HG02870 (cell line): Measurements from ENCODE around the gene MRPL47.

Experiments
- ATAC-seq: cut with Tn5 transposase; IDR thresholded peaks from one replicate; pipeline ENCODE4 v1.9.1; 2021; ENCODE audit warnings: mild to moderate bottlenecking, moderate library complexity; ENCODE audit not compliant: unreplicated experiment

The MRPL47 gene

DNA sequence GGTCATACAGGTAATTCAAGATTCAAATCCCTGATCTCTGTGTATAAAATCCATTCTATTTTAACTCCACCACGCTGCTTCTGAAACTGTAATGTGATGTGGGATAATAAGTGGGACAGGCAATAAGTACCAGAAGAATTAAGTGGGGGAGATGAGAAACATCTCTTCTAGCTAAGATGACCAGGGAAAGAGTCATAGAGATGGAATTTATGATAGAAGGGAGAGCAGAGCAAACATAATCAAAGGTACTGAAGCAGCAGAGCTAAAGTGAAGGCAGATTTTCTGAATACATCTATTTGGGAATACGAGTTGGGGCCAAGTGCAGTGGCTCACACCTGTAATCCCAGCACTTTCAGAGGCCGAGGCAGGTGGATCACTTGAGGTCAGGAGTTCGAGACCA lies 4.9 kb downstream of the MRPL47 start:
- ATAC-seq: no peak

DNA sequence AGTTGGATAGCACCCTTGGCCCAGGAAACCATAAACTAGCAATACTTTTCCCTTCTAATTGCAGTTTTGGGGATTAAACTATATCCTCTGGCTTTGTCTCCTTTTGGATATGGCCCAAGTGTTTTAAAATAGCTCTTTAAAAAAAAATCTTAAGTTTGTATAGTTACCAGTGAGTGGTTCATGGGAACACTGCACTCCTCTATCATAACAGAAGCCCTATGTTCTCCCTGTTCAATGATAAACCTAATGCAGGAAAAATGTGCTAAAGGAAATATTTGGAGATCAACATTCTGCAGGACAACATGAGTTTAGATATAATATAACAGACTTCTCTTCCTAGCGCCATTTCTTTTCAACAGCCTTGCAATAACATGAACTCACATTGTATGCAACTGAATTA lies 13.1 kb downstream of the MRPL47 start:
- no peak for ATAC-seq

DNA sequence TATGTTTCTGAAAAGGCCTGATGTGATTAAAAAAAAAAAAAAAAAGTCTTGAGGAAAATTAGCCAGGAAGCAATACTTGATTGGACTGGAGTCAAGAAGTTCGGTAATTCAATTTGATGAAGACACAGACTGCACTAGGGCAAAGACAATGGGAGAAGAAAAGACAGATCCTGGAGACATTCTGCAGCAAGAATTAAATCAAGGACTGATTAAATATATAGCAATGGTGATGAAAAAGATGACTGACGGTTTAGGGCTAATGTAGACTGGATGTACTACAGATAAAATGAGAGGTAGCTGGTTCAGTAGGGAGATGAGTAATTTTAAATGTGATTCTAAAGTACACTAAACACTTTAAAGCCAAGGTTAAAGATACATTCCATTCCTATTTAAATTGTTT lies 13.8 kb downstream of the MRPL47 start:
- ATAC-seq: no peak

DNA sequence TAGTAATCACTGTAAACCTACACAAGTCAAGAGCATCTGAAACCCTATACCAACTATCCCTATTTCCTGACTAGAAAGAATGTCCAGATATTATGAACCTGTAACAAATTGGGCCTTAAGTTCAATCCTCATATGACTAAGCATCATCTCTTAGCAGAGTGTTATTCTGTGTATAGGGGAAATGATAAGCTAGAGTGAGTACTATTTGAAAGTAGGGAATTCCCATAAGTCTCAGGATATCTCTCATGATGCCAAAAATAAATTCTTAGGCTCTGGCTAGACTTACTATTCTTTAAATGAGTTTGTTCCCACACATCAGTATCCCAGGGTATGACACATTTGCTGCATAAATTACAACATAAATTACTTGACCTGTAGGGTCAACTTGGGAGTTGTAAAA lies 15.3 kb downstream of the MRPL47 start:
- peak; percentile 85 for ATAC-seq

DNA sequence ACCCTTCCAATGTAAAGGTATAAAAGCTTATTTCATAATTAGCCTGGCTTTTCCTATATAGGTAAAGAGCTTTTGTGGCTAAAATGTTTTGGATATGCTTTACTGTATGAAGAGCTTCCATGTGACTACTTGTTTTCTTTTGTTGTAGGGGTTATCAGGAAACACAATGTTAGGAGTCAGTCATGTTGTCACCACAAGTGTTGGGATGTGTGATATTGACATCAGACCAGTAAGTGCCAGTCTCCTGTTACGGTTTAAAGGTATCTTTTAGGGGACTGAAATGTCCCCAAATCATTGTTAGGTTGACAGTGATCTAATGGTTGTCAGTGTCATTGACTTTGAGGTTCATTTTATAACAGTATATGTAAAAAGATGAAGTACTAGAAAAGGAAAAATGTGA lies 23.4 kb downstream of the MRPL47 start:
- no peak for ATAC-seq

DNA sequence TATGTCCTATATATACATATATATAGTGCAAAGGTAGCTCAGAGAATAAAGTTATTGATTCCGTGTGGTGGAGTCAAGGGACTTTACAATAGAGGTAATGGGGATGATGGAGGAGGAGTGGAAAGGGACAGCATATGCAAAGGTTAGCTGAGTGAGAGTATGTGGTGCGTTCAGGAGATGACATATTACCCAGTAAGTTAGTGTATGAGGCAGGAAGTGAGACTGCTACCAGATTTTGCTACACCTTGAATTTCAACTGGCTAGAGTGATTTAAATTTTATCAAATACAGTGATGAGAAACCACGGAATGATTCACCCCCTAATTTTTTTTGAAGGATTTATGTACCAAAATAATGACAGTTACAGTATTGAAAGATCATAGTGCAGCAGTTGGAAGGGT lies 38.9 kb downstream of the MRPL47 start:
- ATAC-seq: no peak

DNA sequence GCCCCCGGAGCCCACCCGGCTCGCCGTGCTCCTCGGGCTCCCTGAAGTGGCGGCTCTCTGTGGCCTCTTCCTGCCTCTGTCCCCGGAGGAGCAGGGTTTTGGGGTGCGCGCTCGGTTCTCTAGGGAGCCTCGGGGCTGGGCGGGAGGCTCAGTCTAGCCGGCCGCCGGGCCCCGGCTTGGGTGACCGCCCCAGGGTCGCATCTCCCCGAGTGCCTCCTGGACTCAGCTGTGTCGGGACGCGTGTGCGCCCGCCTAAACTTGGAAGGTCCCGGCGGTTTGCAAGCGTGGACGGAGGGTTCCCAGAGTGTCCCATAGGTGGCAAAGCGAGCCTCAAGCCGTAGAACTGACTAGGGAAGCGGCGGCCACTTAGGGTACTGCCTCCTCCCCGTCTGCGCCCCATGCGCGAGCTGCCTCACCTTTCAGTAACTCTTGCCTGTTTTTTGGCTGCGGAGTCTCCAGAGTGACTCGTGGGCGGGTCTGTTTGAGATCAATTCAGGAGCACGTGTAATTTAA lies 41.1 kb downstream of the MRPL47 start:
- peak; percentile 43 for ATAC-seq

DNA sequence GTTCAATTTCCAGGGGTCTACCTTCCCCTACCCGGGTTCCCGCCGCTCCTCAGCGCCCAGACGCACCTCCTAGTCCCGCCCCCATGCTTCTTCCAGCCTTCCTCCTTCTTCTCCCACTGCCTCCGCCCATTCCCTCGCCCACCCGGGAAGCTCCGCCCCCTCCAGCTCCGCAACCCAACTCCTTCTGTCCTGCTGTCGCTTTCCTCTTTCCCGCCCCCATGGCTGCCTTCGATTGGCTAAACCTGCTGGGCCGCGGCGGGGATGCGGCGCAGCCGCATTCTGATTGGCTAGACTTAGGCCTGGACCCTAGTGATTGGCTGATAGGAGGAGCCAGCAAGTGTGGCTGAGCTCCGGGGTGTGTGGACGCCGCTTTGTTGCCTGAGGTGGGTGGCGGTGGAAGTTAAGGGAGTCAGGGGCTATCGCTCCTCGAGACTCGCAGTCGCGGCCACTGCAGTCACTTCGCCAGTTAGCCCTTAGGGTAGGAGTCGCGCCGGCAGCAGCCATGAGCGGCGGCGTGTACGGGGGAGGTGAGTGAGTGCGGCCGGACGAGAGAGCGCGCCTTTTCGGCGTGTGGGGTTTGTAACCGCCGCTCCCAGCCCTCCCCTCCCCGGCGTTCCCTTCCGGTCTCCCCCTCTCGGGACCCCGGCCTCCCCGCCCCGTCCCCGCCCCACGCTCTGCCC lies 41.7 kb downstream of the MRPL47 start, which contains the start of gene ACTL6A:
ACTL6A (plus strand) TSS at position 336 of the 680 bp plus-strand sequence; CDS start at position 503, 167 bp downstream.
- peak; percentile 94 for ATAC-seq

DNA sequence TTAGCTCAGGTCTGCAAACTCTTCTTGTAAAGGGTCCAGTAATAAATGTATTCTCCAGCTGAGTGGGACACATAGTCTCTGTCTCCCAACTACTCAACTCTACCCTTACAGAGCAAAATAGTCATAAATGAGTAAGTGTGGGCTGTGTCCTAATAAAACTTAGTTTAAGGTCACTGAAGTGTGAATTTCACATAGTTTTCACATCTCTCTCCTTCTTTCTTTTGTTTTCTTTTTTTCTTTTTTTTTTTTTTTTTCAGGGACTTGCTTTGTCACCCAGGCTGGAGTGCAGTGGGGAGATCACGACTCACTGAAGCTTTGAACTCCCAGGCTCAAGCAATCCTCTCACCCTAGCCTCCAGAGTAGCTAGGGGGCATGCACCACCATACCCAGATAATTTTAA lies 43.6 kb downstream of the MRPL47 start:
- no peak for ATAC-seq

DNA sequence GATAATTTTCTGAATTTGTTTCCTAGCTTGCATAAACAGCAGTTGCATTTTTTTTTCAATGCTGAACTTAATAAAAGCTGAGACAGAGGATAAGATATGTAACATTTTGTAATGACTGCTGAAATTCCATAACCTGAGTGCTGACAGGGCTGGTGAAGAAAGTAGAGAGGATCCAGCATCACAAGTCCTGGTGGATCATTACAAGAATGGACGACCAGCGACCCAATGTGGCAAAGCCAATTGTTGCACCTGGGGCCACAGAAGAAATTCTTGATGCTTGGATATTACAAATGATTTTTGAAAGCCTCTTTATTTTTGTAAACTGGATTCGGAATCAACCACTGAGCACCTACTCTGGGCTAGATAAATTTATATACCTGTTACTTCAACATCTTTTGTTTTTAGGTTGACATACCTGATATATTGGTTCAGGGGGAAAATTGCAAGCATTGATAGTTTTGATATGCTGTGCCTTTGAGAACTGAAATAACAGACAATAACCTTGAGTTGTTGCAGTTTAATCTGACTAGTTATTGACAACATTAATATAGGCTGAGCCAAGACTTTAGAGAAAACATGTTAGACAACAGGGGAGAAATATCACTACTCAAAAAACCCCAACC lies 45.6 kb downstream of the MRPL47 start:
- ATAC-seq: no peak

DNA sequence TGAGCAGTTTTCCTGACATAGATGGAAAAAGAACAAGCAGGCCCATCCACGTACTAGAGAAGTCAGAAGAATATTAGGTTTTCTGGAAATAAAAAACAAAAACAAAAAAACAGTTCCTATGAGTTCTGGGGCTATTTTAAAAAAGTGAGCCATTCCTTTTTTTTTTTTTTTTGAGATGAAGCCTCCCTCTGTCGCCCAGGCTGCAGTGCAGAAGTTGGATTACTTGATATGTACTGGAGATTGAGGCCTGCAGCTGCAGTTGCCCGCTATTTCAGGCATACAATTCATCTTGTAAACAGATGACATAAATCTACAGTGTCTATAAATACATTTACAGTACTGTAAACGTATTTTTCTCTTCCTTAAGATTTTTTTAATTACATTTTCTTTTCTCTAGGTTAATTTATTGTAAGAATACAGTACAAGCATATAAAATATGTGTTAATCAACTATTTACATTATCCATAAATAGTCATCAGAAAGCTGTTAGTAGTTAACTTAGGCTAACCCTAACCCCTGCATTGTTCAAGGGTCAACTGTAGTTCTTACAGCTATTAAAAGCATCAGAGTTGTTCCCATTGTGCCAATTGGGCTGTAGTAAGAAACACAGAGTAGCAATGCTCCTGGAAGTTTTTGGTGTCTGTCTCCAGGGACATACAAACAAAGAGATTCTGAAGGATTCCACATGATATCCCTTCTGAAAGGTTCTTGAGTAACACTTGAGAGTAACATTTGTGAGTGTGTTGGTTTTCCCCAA lies 52.9 kb downstream of the MRPL47 start:
- ATAC-seq: no peak

DNA sequence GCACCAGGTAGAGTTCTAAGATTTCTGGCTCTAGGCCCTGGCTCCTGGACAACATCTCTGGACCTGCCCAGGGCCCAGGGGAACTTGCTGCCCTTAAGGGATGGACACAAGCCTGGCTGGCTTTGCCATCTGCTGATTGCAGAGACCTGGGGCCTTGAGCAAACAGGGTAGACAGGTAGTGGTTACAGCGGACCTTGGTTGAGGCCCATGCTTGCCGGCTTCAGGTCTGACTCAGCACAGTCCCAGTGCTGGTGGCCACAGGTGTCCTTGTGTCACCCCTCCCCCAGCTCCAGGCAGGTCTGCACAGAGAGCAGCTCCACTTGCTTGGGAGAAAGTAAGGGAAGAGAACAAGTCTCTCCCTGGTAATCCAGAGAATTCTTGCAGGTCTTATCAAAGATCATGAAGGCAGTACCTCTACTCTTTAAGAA lies 57.6 kb downstream of the MRPL47 start:
- ATAC-seq: no peak

DNA sequence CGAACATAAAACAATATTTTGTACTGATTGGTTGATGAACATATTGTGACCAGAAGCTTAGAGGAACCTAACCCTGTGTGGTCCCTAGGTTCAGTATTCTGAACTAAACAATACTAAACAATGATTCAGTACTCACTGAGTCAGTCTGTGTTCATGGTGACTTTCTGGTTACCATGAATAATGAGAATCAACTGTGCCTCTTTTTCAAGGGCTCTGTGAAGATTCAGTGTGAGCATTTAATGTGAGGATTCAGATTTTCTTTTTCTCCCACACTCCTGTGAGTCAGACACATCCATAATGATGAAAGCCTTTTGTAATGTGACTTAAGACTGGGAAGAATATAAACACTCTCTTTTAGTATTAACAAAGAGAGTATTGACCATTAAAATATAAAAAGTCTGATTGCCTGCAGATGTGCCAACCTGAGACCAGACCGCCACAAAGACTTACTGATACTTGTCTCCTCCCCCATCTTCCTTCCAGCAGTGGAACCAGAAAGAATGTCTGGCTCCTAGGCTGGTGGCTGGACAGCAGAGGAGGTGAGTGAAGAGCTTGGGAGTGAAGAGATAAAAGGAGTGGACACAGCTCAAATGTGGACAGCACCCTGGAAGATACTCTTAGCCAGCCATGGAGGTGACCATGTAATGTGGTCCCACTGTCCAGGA lies 59.3 kb downstream of the MRPL47 start:
- no peak for ATAC-seq

DNA sequence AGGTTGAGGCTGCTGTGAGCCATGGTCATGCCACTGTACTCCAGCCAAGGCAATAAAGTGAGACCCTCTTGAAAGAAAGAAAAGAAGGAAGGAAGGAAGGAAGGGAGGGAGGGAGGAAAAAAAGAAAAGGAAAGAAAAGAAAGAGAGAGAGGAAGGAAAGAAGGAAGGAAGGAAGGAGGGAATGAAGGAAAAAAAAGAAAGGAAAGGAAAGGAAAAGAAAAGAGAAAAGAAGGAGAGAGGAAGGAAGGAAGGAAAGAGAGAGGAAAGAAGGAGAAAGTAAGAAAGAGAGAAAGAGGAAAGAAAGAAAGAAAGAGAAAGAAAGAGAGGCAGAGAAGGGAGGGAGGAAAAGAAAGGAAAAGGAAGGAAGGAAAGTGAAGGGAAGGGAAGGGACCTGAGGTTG lies 62.1 kb downstream of the MRPL47 start:
- no peak for ATAC-seq

DNA sequence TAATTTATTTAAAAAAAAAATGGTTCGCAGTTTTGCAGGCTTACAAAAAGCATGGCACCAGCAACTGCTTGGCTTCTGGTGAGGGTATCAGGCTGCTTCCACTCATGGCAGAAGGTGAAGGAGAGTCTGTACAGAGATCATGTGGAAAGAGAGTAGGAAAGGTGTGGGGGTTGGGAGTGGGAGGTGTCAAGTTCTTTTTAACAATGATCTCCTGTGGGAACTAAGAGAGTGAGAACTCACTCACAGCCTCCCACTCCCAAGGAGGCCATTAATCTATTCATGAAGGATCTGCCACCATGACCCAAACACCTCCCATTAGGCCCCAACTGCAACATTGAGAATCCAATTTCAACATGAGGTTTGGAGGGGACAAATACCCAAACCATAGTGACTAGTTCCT lies 62.8 kb downstream of the MRPL47 start:
- ATAC-seq: no peak

DNA sequence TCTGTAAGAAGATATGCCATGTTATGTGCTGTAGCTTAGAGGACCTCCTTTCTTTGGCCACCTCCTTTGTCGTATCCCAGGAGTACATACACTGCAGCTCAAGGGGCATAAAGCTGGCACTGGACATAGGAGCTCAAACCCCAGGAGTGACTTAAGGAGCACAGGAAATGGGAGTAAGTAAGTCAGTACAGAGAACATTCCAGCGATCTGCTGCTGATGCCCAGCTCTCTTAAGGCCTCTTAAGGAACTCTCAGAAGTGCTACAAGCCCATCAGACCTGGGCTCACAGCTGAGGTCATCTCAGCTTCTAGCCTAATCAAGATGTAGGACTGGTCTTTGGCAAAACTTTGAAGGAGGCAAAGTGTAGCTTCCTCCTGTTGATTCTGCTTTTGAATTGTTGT lies 63.3 kb downstream of the MRPL47 start:
- ATAC-seq: no peak
